Measurements from ENCODE around the gene LCE4A.
"Not testable (repeated sequence)": the region's sequence is repeated elsewhere in the genome, so short reads cannot be mapped to it uniquely, and the experiment has no call there.

LCE4A gene

GRCh38 chr1:152707860-152708259, at the start of gene LCE4A:
TSS of gene LCE4A (plus strand) at chr1:152708160. CDS start at chr1:152709076, 916 bp downstream.
- DNase-seq (ENCODE audit: low read depth in 2 of 2) = no peak

GRCh38 chr1:152658649-152659048, 49.3 kb upstream of the LCE4A start:
- no peak for DNase-seq (ENCODE audit: low read depth in 2 of 2)

- no peak for DNase-seq (ENCODE audit: low read depth in 2 of 2)
Measured at GRCh38 chr1:152663098-152663497, 44.9 kb upstream of the LCE4A start, which contains the start of gene LCE2D. TSS of gene LCE2D (plus strand) at chr1:152663380. CDS start at chr1:152664106, 726 bp downstream.

- DNase-seq (ENCODE audit: low read depth in 2 of 2) = not testable (repeated sequence)
Measured at GRCh38 chr1:152666171-152666570, 41.8 kb upstream of the LCE4A start.

GRCh38 chr1:152667648-152668047, 40.3 kb upstream of the LCE4A start:
- no peak for DNase-seq (ENCODE audit: low read depth in 2 of 2)

- DNase-seq (ENCODE audit: low read depth in 2 of 2) = no peak
Measured at GRCh38 chr1:152673016-152673415, 34.9 kb upstream of the LCE4A start.

- not testable (repeated sequence) for DNase-seq (ENCODE audit: low read depth in 2 of 2)
Measured at GRCh38 chr1:152674983-152675382, 33.0 kb upstream of the LCE4A start, which contains the start of gene LCE2C. TSS of gene LCE2C (plus strand) at chr1:152675279. CDS start at chr1:152676016, 737 bp downstream.

GRCh38 chr1:152679459-152679858, 28.5 kb upstream of the LCE4A start:
- DNase-seq (ENCODE audit: low read depth in 2 of 2) = no peak

- no peak for DNase-seq (ENCODE audit: low read depth in 2 of 2)
Measured at GRCh38 chr1:152681616-152682015, 26.3 kb upstream of the LCE4A start.

GRCh38 chr1:152683846-152684245, 24.1 kb upstream of the LCE4A start:
- DNase-seq (ENCODE audit: low read depth in 2 of 2) = no peak

- DNase-seq (ENCODE audit: low read depth in 2 of 2) = not testable (repeated sequence)
Measured at GRCh38 chr1:152685823-152686222, 22.1 kb upstream of the LCE4A start, which contains the start of gene LCE2B. TSS of gene LCE2B (plus strand) at chr1:152686123. CDS start at chr1:152686844, 721 bp downstream.

GRCh38 chr1:152697701-152698600, 10.0 kb upstream of the LCE4A start, which contains the start of gene LCE2A:
TSS of gene LCE2A (plus strand) at chr1:152698345. CDS start at chr1:152698902, 557 bp downstream.
- DNase-seq (ENCODE audit: low read depth in 2 of 2) = no peak

- DNase-seq (ENCODE audit: low read depth in 2 of 2) = no peak
Measured at GRCh38 chr1:152699746-152700145, 8.2 kb upstream of the LCE4A start.

GRCh38 chr1:152718238-152718637, 10.3 kb downstream of the LCE4A start:
- no peak for DNase-seq (ENCODE audit: low read depth in 2 of 2)

- DNase-seq (ENCODE audit: low read depth in 2 of 2) = no peak
Measured at GRCh38 chr1:152725261-152725660, 17.3 kb downstream of the LCE4A start.

- no peak for DNase-seq (ENCODE audit: low read depth in 2 of 2)
Measured at GRCh38 chr1:152728986-152729385, 21.0 kb downstream of the LCE4A start.

- no peak for DNase-seq (ENCODE audit: low read depth in 2 of 2)
Measured at GRCh38 chr1:152735648-152736047, 27.7 kb downstream of the LCE4A start.

GRCh38 chr1:152737997-152738396, 30.0 kb downstream of the LCE4A start:
- no peak for DNase-seq (ENCODE audit: low read depth in 2 of 2)

GRCh38 chr1:152739841-152740240, 31.9 kb downstream of the LCE4A start:
- DNase-seq (ENCODE audit: low read depth in 2 of 2) = no peak

GRCh38 chr1:152741656-152742055, 33.7 kb downstream of the LCE4A start:
- no peak for DNase-seq (ENCODE audit: low read depth in 2 of 2)

GRCh38 chr1:152743371-152744145, 35.6 kb downstream of the LCE4A start:
- DNase-seq (ENCODE audit: low read depth in 2 of 2) = no peak

GRCh38 chr1:152745289-152745704, 37.3 kb downstream of the LCE4A start:
- no peak for DNase-seq (ENCODE audit: low read depth in 2 of 2)

Measured in stimulated activated CD4-positive, alpha-beta T cell treated with anti-CD3 and anti-CD28 coated beads, Interleukin-1b, Interleukin-23, amount 100 ng/mL, for 1 hour (primary cell).